EH (cell line): ENCODE data around the gene RNASE8.

Source experiments
- DNase-seq: peaks from one replicate; pipeline ENCODE4 v3.0.0-alpha.2; 2015; ENCODE audit warnings: low read depth

Gene RNASE8

DNA sequence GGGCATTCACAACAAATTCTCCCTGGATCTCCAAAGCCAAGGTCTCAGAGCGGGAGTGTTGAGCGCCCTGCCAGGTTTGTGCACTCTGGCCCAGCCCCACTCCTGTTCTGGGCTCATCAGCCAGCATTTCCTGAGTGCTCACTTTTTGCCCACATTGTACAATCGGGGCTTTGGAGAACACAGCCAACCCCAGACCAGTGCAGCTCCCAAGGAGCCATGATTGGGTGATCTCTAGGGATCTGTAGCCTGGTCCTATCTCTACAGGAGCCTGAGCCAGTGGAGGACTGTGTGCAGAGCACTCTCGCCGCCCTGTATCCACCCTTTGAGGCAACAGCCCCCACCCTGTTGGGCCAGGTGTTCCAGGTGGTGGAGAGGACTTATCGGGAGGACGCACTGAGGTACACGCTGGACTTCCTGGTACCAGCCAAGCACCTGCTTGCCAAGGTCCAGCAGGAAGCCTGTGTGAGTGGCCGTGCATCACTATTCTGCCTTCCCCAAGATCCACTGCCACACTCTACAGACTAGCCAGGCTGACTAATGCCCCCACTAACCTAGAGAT lies 15.2 kb downstream of the RNASE8 start:
- DNase-seq: no peak

DNA sequence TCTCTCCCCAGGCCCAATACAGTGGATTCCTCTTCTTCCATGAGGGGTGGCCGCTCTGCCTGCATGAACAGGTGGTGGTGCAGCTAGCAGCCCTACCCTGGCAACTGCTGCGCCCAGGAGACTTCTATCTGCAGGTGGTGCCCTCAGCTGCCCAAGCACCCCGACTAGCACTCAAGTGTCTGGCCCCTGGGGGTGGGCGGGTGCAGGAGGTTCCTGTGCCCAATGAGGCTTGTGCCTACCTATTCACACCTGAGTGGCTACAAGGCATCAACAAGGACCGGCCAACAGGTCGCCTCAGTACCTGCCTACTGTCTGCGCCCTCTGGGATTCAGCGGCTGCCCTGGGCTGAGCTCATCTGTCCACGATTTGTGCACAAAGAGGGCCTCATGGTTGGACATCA lies 16.3 kb downstream of the RNASE8 start:
- no peak for DNase-seq

DNA sequence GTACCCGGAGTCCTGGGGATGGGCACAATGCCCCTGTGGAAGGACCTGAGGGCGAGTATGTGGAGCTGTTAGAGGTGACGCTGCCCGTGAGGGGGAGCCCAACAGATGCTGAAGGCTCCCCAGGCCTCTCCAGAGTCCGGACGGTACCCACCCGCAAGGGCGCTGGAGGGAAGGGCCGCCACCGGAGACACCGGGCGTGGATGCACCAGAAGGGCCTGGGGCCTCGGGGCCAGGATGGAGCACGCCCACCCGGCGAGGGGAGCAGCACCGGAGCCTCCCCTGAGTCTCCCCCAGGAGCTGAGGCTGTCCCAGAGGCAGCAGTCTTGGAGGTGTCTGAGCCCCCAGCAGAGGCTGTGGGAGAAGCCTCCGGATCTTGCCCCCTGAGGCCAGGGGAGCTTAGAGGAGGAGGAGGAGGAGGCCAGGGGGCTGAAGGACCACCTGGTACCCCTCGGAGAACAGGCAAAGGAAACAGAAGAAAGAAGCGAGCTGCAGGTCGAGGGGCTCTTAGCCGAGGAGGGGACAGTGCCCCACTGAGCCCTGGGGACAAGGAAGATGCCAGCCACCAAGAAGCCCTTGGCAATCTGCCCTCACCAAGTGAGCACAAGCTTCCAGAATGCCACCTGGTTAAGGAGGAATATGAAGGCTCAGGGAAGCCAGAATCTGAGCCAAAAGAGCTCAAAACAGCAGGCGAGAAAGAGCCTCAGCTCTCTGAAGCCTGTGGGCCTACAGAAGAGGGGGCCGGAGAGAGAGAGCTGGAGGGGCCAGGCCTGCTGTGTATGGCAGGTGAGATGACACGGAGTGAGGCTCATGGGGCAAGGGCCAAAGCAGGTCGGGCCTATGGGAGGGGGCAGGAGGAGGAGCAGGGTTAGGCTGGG lies 17.0 kb downstream of the RNASE8 start:
- DNase-seq: no peak

GRCh38 chr14:21075719-21076437 lies 18.3 kb downstream of the RNASE8 start:
- no peak for DNase-seq

DNA sequence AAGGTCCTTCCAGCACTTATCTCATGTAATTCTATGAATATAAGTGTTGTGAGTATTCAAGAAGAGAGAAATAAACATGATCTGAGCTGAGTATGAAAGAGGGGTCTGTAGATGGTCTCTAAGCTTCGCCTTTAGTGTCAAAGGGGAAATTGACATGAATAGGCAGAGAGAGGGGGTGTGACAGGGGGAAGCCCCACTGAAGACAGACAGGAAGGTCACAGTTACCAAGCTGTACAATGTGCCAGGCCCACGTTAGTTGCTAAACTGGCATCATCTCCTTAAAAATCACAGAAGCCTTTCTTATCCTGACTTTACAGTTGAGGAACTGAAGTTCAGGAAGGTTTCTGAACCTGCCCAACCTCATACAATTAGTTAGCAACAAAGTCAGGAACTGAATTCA lies 20.1 kb downstream of the RNASE8 start:
- no peak for DNase-seq

DNA sequence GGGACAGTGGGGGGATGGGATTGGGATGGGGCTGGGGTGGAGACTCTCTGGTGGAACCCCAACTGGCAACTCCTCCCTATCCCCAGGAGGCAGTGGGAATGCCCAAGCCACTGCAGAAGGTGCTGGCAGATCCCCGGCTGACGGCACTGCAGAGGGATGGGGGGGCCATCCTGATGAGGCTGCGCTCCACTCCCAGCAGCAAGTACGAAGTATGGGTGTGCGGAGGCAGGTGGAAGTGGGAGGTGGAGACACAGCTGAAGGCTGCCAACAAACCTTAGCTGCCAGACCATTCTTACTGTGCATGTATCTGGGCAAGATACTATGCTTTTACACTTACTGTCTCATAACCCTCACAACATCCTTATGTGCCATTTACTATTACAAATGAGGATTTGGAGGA lies 20.7 kb downstream of the RNASE8 start:
- no peak for DNase-seq

DNA sequence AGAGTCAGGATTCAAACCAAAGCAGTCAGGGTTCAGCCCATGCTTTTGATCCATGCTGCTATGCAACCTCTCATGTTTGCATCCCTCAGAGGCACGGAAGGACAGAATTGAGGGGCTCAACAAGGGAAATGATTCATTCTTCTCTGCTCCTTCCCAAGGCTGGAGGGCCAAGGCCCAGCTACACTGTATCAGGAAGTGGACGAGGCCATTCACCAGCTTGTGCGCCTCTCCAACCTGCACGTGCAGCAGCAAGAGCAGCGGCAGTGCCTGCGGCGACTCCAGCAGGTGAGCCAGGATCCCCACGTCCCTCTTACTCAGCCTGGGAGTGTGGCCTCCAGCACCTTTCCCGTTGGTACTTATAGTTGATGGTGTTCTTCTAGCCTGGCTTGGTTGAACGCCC lies 21.1 kb downstream of the RNASE8 start:
- DNase-seq: no peak

GRCh38 chr14:21081521-21082142 lies 24.0 kb downstream of the RNASE8 start:
- DNase-seq: no peak

- DNase-seq: no peak
These were observed 26.1 kb downstream of the RNASE8 start for GRCh38 chr14:21083565-21084325.

- no peak for DNase-seq
These were observed 26.8 kb downstream of the RNASE8 start for GRCh38 chr14:21084396-21084795.

GRCh38 chr14:21084998-21085853 lies 27.6 kb downstream of the RNASE8 start:
- peak; percentile 80 for DNase-seq

DNA sequence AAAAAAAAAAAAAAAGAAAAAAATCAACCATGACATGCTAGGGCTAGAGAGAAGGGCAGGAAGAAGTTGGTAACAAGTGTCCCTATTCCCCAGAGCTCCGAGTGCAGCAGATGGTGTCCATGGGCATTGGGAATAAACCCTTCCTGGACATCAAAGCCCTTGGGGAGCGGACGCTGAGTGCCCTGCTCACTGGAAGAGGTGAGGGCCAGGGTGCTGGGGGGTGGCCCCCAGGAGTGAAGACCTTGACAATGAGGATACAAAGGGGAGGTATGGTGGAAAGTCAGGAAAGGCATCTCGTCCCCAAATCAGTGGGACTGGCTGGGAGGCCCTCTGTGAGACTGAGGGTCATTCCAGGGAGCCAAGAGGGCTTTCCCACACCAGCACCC lies 29.3 kb downstream of the RNASE8 start:
- no peak for DNase-seq

DNA sequence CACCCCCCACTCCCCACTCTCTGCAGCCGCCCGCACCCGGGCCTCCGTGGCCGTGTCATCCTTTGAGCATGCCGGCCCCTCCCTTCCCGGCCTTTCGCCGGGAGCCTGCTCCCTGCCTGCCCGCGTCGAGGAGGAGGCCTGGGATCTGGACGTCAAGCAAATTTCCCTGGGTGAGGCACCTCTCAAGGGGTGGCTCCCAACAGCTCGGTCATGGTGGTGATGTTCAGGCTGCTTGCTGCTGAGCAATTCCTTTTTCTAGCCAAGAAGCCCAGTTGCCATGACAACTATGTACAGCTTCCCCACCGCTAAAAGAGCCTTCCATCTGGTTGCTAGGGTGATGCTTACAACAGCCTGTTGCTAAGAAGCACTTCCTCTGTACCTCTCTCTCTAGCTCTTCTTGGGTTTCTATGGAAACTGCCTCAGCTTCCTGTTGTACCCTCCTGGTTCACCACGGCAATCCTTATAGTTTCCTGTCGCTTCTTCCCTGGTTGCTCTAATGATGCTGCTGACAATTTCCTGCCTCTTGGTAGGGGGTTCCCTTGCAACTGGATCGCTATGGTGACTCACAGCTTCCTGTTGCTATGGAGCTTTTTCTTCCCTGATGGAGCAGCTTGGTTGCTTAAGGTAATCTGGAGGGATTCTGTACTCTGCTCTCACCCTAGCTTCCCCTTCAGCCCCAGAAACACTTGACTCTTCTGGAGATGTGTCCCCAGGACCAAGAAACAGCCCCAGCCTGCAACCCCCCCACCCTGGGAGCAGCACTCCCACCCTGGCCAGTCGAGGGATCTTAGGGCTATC lies 29.9 kb downstream of the RNASE8 start:
- DNase-seq: peak; percentile 97

DNA sequence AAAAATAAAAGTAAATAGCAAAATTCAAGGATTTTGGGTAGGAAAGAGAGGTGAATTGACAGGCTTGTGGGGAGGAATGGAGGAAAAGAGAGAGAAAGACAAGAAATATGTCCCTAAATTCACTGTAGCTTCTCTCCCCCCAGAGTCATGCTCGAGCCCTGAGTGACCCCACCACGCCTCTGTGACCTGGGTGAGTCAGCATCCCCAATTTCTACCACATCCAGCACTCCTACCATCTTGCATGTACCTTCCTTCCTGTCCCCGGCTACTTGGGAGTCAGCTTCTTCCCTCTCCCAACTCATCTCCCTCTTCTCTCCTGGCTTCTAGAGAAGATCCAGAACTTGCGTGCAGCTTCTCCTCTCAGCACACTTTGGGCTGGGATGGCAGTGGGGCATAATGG lies 31.1 kb downstream of the RNASE8 start:
- DNase-seq: no peak

- DNase-seq: no peak
These were observed 31.6 kb downstream of the RNASE8 start for GRCh38 chr14:21089271-21089670.

- no peak for DNase-seq
These were observed 32.2 kb downstream of the RNASE8 start for GRCh38 chr14:21089877-21090193.

DNA sequence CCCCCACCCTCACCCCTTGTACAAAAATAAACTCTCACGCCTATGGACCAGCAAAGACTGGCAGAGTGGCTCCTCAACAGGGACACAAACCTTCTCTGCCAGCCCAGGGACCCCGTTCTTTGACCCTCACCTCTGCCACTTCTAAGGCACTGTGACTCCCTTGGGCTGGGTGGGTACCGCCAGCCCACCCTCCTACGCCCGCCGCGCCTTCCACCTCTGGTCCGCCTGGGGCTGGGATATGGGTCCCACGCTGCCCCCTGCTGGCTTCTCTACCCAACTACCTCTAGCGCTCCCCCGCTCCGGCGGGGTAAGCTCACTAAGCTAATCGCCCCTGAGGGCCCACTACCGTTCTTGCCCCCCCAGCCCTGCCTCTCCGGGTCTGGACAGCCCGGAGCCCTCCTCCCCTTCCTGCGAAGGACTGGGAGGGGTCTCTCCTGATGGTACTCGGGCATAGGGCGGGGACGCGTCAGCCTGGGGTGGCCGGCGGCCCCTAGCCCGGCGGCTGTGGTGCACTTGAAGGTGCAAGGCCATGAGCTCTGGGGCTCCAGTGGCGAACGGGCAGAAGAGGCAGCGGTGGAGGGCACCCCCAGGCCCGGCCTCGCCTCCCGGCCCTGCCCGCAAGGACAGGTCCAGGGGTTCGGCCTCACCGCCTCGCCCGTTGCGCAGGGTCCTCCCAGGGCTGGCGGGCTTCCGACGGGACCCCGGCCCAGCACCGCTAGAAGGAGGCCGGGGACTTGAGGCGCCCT lies 32.7 kb downstream of the RNASE8 start:
- no peak for DNase-seq

GRCh38 chr14:21090940-21091663 lies 33.5 kb downstream of the RNASE8 start:
- DNase-seq: no peak

- no peak for DNase-seq
These were observed 34.2 kb downstream of the RNASE8 start for GRCh38 chr14:21091821-21092272.
